Upper lobe of left lung (tissue), 4 donors: ENCODE results near the gene TUBD1.

Experiments
- EP300 ChIP-seq, 4 donors: sonication (generic); formaldehyde crosslinking; IDR thresholded peaks; one replicate each; pipeline ENCODE4 v1.5.1; 2017; ENCODE audit warnings: antibody characterized with exemption in 4 of 4, control low read depth in 2 of 4
- POLR2AphosphoS5 ChIP-seq, 2 donors: sonication (generic); formaldehyde crosslinking; IDR thresholded peaks; one replicate each; pipeline ENCODE4 v1.5.1; 2017; ENCODE audit warnings: antibody characterized with exemption in 2 of 2
- TF ChIP-seq, protein P1 (sequence below), 6 experiments: fragments of 450-650 bp in 4 of 6; fragments of 200-600 bp in 2 of 6; sonication (generic) in 2 of 6; IDR thresholded peaks; one replicate each; pipeline ENCODE4 v1.5.1; 2016 to 2019; ENCODE audit warnings: antibody characterized with exemption in 6 of 6

DNA sequence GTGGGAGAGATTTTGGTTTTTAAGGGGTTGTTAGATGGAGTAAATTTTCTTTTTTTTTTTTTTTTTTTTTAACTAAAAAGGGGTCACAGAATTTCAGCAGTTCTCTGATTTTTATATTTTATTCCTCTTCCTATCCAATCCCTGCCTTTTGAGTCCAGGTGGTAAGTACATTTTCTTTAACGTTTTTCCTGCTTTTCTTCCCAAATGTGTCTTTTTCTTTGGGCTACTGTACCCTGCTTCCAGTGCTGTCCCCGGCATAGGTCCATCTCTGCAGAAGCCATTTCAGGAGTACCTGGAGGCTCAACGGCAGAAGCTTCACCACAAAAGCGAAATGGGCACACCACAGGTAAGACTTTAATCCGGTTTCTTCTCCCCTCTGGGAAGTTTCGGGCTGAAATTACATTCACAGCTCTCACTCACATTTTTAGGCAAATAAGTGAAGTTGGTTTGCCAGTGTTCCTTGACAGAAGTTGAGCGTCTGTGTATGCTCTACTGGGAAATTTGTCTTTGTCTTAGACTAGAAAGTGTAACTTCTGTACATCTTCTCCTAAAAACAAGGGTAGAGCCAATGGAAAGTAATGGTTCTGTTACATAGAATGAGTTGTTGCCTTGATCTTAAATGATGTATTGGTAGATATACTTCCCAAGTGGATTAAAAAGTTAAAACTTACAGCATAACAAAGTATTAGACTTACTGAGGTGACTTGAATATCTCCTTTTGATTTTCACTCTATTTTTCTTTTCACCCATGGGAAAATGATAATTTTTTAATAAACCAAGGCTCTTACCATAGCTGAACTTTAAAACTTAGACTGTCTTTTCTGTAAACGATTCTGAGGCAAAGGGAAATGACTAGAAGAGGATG lies 54.5 kb downstream of the TUBD1 start:
- TF ChIP-seq POLR2AphosphoS5 (IDR thresholded peaks at IDR 0.05): peak in 1 of 2 donors; percentile 52
- TF ChIP-seq, protein P1, sequence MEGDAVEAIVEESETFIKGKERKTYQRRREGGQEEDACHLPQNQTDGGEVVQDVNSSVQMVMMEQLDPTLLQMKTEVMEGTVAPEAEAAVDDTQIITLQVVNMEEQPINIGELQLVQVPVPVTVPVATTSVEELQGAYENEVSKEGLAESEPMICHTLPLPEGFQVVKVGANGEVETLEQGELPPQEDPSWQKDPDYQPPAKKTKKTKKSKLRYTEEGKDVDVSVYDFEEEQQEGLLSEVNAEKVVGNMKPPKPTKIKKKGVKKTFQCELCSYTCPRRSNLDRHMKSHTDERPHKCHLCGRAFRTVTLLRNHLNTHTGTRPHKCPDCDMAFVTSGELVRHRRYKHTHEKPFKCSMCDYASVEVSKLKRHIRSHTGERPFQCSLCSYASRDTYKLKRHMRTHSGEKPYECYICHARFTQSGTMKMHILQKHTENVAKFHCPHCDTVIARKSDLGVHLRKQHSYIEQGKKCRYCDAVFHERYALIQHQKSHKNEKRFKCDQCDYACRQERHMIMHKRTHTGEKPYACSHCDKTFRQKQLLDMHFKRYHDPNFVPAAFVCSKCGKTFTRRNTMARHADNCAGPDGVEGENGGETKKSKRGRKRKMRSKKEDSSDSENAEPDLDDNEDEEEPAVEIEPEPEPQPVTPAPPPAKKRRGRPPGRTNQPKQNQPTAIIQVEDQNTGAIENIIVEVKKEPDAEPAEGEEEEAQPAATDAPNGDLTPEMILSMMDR (IDR thresholded peaks at IDR 0.05): no peak
- TF ChIP-seq EP300 (IDR thresholded peaks at IDR 0.05): no peak
